ENCODE measurements around the gene FAM217A.

GRCh38 chr6:4071330-4071729 is 7.6 kb downstream of the FAM217A start:
- TF ChIP-seq HDAC2 (IDR thresholded peaks at IDR 0.05) (no peak), EP300 (IDR thresholded peaks at IDR 0.05) (no peak)
- TF ChIP-seq, protein P1, sequence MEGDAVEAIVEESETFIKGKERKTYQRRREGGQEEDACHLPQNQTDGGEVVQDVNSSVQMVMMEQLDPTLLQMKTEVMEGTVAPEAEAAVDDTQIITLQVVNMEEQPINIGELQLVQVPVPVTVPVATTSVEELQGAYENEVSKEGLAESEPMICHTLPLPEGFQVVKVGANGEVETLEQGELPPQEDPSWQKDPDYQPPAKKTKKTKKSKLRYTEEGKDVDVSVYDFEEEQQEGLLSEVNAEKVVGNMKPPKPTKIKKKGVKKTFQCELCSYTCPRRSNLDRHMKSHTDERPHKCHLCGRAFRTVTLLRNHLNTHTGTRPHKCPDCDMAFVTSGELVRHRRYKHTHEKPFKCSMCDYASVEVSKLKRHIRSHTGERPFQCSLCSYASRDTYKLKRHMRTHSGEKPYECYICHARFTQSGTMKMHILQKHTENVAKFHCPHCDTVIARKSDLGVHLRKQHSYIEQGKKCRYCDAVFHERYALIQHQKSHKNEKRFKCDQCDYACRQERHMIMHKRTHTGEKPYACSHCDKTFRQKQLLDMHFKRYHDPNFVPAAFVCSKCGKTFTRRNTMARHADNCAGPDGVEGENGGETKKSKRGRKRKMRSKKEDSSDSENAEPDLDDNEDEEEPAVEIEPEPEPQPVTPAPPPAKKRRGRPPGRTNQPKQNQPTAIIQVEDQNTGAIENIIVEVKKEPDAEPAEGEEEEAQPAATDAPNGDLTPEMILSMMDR (IDR thresholded peaks at IDR 0.05) = no peak
